ENCODE results near the gene HECW1. TPM values are rescaled to one million over a fixed set of nuclear protein-coding genes. Genes with fewer than 3 reads are reported as not detected.

HECW1 gene
- total and polyA plus RNA-seq, 5 donors = 0.16 TPM; not detected in 4

- 50% methylated on average over 6 of the region's 6 CpGs for WGBS
- Histone ChIP-seq H3K4me1 (ENCODE audit: control insufficient read depth, insufficient read depth, low read length) (no peaks in the 10 kb centered on the region), H3K27me3 (ENCODE audit: control insufficient read depth, insufficient read depth) (no peaks in the 10 kb centered on the region), H3K4me3 (ENCODE audit: low read length) (no peak overlapping the region), H3K27ac (ENCODE audit: low read length) (no peak overlapping the region), H3K9me3 (ENCODE audit: control insufficient read depth, low read length) (no peaks in the 10 kb centered on the region)
- DNase-seq (no peak), ATAC-seq (no peak)
- intact Hi-C loops (cut with DNase I) = no loop called here
Observed at GRCh38 chr7:43533801-43534479, 421.5 kb downstream of the HECW1 start.

GRCh38 chr7:43535031-43535451 is 422.6 kb downstream of the HECW1 start:
- WGBS = 88% methylated on average over 4 of the region's 4 CpGs
- intact Hi-C loops (cut with DNase I) = no loop called here
- H3K27ac ChIP-seq (ENCODE audit: low read length) = no peak overlapping the region
- DNase-seq (no peak), ATAC-seq (no peak)
- no peak overlapping the region for H3K4me3 ChIP-seq (ENCODE audit: low read length)
- H3K9me3 ChIP-seq (ENCODE audit: control insufficient read depth, low read length) = no peaks in the 10 kb centered on the region
- no peaks in the 10 kb centered on the region for H3K27me3 ChIP-seq (ENCODE audit: control insufficient read depth, insufficient read depth)
- no peaks in the 10 kb centered on the region for H3K4me1 ChIP-seq (ENCODE audit: control insufficient read depth, insufficient read depth, low read length)

- intact Hi-C loops (cut with DNase I) = no loop called here
- H3K4me1 ChIP-seq (ENCODE audit: control insufficient read depth, insufficient read depth, low read length) = no peaks in the 10 kb centered on the region
- H3K9me3 ChIP-seq (ENCODE audit: control insufficient read depth, low read length) = no peaks in the 10 kb centered on the region
- no peak overlapping the region for H3K4me3 ChIP-seq (ENCODE audit: low read length)
- no peak for DNase-seq
- H3K27me3 ChIP-seq (ENCODE audit: control insufficient read depth, insufficient read depth) = no peaks in the 10 kb centered on the region
- 77% methylated on average over 6 of the region's 6 CpGs for WGBS
- H3K27ac ChIP-seq (ENCODE audit: low read length) = no peak overlapping the region
- ATAC-seq = no peak
Observed at GRCh38 chr7:43535810-43536585, 423.6 kb downstream of the HECW1 start.

GRCh38 chr7:43536773-43537172 is 424.3 kb downstream of the HECW1 start:
- 88% methylated on average over 15 of the region's 15 CpGs for WGBS
- DNase-seq (no peak), ATAC-seq (no peak)
- H3K4me3 ChIP-seq (ENCODE audit: low read length) = no peak overlapping the region
- H3K27ac ChIP-seq (ENCODE audit: low read length) = no peak overlapping the region
- intact Hi-C loops (cut with DNase I) = no loop called here
- H3K27me3 ChIP-seq (ENCODE audit: control insufficient read depth, insufficient read depth) = no peaks in the 10 kb centered on the region
- no peaks in the 10 kb centered on the region for H3K9me3 ChIP-seq (ENCODE audit: control insufficient read depth, low read length)
- H3K4me1 ChIP-seq (ENCODE audit: control insufficient read depth, insufficient read depth, low read length) = no peaks in the 10 kb centered on the region

GRCh38 chr7:43537765-43538403 is 425.4 kb downstream of the HECW1 start:
- H3K4me3 ChIP-seq (ENCODE audit: low read length) = no peak overlapping the region

GRCh38 chr7:43538404-43538771 is 425.9 kb downstream of the HECW1 start:
- no peak overlapping the region for H3K27ac ChIP-seq (ENCODE audit: low read length)
- intact Hi-C loops (cut with DNase I) = no loop called here
- H3K27me3 ChIP-seq (ENCODE audit: control insufficient read depth, insufficient read depth) = no peaks in the 10 kb centered on the region
- 64% methylated on average over 4 of the region's 4 CpGs for WGBS
- DNase-seq (no peak), ATAC-seq (no peak)
- H3K4me1 ChIP-seq (ENCODE audit: control insufficient read depth, insufficient read depth, low read length) = no peaks in the 10 kb centered on the region
- H3K9me3 ChIP-seq (ENCODE audit: control insufficient read depth, low read length) = no peaks in the 10 kb centered on the region
- H3K4me3 ChIP-seq (ENCODE audit: low read length) = no peak overlapping the region

More at GRCh38 chr7:43537765-43538403, 425.4 kb downstream of the HECW1 start:
- intact Hi-C loops (cut with DNase I) = no loop called here
- WGBS = 79% methylated on average over 9 of the region's 9 CpGs
- ATAC-seq = peak in 1 of 2 donors; percentile 45
- Histone ChIP-seq H3K27ac (ENCODE audit: low read length) (no peak overlapping the region), H3K9me3 (ENCODE audit: control insufficient read depth, low read length) (no peaks in the 10 kb centered on the region), H3K4me1 (ENCODE audit: control insufficient read depth, insufficient read depth, low read length) (no peaks in the 10 kb centered on the region), H3K27me3 (ENCODE audit: control insufficient read depth, insufficient read depth) (no peaks in the 10 kb centered on the region)
- DNase-seq = no peak

- Histone ChIP-seq H3K9me3 (ENCODE audit: control insufficient read depth, low read length) (no peaks in the 10 kb centered on the region), H3K4me3 (ENCODE audit: low read length) (no peak overlapping the region), H3K4me1 (ENCODE audit: control insufficient read depth, insufficient read depth, low read length) (no peaks in the 10 kb centered on the region), H3K27me3 (ENCODE audit: control insufficient read depth, insufficient read depth) (no peaks in the 10 kb centered on the region), H3K27ac (ENCODE audit: low read length) (no peak overlapping the region)
- DNase-seq (no peak), ATAC-seq (no peak)
- WGBS = 84% methylated on average over 3 of the region's 3 CpGs
- intact Hi-C loops (cut with DNase I) = no loop called here
Observed at GRCh38 chr7:43540471-43540870, 428.0 kb downstream of the HECW1 start.

- WGBS = 87% methylated on average over 5 of the region's 5 CpGs
- Histone ChIP-seq H3K4me1 (ENCODE audit: control insufficient read depth, insufficient read depth, low read length) (no peaks in the 10 kb centered on the region), H3K4me3 (ENCODE audit: low read length) (no peak overlapping the region), H3K9me3 (ENCODE audit: control insufficient read depth, low read length) (no peaks in the 10 kb centered on the region), H3K27ac (ENCODE audit: low read length) (no peak overlapping the region), H3K27me3 (ENCODE audit: control insufficient read depth, insufficient read depth) (no peaks in the 10 kb centered on the region)
- intact Hi-C loops (cut with DNase I) = no loop called here
- ATAC-seq (no peak), DNase-seq (no peak)
Observed at GRCh38 chr7:43542716-43543115, 430.3 kb downstream of the HECW1 start.

- DNase-seq = no peak
- Histone ChIP-seq H3K4me1 (ENCODE audit: control insufficient read depth, insufficient read depth, low read length) (no peaks in the 10 kb centered on the region), H3K9me3 (ENCODE audit: control insufficient read depth, low read length) (no peaks in the 10 kb centered on the region), H3K4me3 (ENCODE audit: low read length) (no peak overlapping the region), H3K27ac (ENCODE audit: low read length) (no peak overlapping the region), H3K27me3 (ENCODE audit: control insufficient read depth, insufficient read depth) (no peaks in the 10 kb centered on the region)
- no peak for ATAC-seq
- intact Hi-C loops (cut with DNase I) = no loop called here
Observed at GRCh38 chr7:43546231-43546630, 433.8 kb downstream of the HECW1 start.

- Histone ChIP-seq H3K4me3 (ENCODE audit: low read length) (no peak overlapping the region), H3K9me3 (ENCODE audit: control insufficient read depth, low read length) (no peaks in the 10 kb centered on the region), H3K27ac (ENCODE audit: low read length) (no peak overlapping the region), H3K4me1 (ENCODE audit: control insufficient read depth, insufficient read depth, low read length) (no peaks in the 10 kb centered on the region), H3K27me3 (ENCODE audit: control insufficient read depth, insufficient read depth) (no peaks in the 10 kb centered on the region)
- WGBS = 96% methylated on average over 16 of the region's 16 CpGs
- intact Hi-C loops (cut with DNase I) = no loop called here
- ATAC-seq = no peak
- no peak for DNase-seq
Observed at GRCh38 chr7:43550427-43550826, 438.0 kb downstream of the HECW1 start.

GRCh38 chr7:43552122-43552521 is 439.7 kb downstream of the HECW1 start:
- Histone ChIP-seq H3K4me3 (ENCODE audit: low read length) (no peak overlapping the region), H3K9me3 (ENCODE audit: control insufficient read depth, low read length) (no peaks in the 10 kb centered on the region), H3K27me3 (ENCODE audit: control insufficient read depth, insufficient read depth) (no peaks in the 10 kb centered on the region), H3K4me1 (ENCODE audit: control insufficient read depth, insufficient read depth, low read length) (no peaks in the 10 kb centered on the region), H3K27ac (ENCODE audit: low read length) (no peak overlapping the region)
- no peak for DNase-seq
- 92% methylated on average over 8 of the region's 8 CpGs for WGBS
- intact Hi-C loops (cut with DNase I) = no loop called here
- no peak for ATAC-seq

All from right cardiac atrium (tissue), 5 donors.